Muscle of back (tissue), 13 donors: Measurements from ENCODE around the gene SH2D1B. TPM values are rescaled to one million over a fixed set of nuclear protein-coding genes. Genes with fewer than 3 reads are reported as not detected.
"Not testable (repeated sequence)": the region's sequence is repeated elsewhere in the genome, so short reads cannot be mapped to it uniquely, and the experiment has no call there.

Experiments used
- DNase-seq, 3 donors: peaks; one replicate each; pipeline versions ENCODE4 v3.0.0 to v3.0.0-alpha.2; 2013
- long read RNA-seq, 9 donors: transcript quantifications; one replicate each; lab custom pipeline, GENCODE V29; 2026
- polyA plus RNA-seq, 10 donors: library from polyadenylated mRNA; unstranded; fragments of 120-200 nt; gene quantifications; one replicate each; pipeline ENCODE4 v1.2.1, GENCODE V29; 2013; ENCODE audit not compliant: insufficient read length in 10 of 10

SH2D1B gene, protein sequence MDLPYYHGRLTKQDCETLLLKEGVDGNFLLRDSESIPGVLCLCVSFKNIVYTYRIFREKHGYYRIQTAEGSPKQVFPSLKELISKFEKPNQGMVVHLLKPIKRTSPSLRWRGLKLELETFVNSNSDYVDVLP
- under 1 TPM; 0.18 to 0.45 (median 0.30) TPM for polyA plus RNA-seq
- long read RNA-seq, donor 1 = 0 reads
- long read RNA-seq, donor 2 = 0 reads
- long read RNA-seq, donor 3 = 0 reads
- long read RNA-seq, donor 4 = 0 reads
- long read RNA-seq, donor 5, partial matches to known transcripts = 0 of 1 reads
- long read RNA-seq, donor 5, other reads (novel, unspliced or antisense) = 0 of 1 reads
- long read RNA-seq, donor 6 = 0 reads
- long read RNA-seq, donor 7 = 0 reads
- long read RNA-seq, donor 8 = 0 reads
- long read RNA-seq, donor 9 = 0 reads

DNA sequence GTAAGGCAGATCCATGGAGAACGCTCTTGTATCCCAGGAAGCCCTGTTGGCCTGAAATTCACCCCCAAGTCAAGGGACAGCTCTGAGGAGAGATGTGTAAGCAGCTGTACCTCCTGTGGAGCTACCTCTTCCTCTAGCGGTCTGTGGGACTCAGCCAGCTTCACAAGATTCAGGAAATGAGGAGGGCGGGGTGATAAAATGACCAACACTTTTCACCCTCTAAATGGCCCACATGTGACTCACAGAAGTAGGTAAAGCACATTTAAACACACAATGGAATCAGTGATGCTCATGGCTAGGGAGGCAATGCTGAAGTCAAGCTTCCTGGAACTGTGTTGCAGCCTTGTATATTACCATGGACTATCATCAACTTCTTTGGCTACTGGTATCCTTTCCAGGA, at the start of gene SH2D1B:
Gene SH2D1B, minus strand, starts transcription at position 135 of the 400 bp plus-strand sequence. Its CDS starts 120 bp downstream, at position 15.
- no peak for DNase-seq

DNA sequence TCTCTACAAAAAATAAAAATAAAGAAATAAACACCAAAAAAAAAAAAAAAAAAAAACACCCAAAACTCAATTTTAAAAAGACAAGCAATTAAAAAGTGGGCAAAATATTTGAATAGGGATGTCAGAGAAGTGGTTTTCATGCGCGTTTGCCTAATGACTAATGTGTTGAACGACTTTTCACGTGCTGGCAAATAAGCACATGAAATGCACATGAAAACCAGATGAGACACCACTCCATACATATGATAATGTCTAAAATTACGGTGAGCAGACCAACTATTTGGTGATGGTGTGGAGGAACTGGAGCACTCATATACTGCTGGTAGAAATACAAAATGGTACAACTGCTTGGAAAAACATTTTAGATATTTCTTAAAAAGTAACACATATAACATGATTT, 46.3 kb upstream of the SH2D1B start:
- DNase-seq = no peak

DNA sequence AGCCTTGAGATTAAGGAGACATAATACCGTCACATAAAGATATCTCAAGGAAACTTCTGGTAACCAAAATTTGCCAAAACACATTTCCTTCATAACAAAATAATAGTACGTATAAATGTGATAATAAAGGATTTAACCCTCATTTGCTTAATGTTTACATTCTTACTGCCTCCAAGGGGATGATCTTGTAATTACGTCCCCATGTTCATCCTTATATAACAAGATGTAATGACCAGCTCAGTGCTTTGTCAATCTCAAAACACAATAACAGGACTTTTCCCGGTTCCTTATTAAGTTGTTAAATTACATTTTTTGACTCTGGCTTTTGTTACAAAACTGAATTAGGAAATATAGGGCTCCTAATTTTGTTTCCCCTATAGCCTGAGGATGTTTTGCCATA, 44.4 kb upstream of the SH2D1B start:
- no peak for DNase-seq

DNA sequence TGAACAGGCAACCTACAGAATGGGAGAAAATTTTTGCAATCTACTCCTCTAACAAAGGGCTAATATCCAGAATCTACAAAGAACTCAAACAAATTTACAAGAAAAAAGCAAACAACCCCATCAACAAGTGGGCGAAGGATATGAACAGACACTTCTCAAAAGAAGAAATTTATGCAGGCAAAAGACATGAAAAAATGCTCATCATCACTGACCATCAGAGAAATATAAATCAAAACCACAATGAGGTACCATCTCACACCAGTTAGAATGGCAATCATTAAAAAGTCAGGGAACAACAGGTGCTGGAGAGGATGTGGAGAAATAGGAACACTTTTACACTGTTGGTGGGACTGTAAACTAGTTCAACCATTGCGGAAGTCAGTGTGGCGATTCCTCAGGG, 42.4 kb upstream of the SH2D1B start:
- DNase-seq = not testable (repeated sequence)

DNA sequence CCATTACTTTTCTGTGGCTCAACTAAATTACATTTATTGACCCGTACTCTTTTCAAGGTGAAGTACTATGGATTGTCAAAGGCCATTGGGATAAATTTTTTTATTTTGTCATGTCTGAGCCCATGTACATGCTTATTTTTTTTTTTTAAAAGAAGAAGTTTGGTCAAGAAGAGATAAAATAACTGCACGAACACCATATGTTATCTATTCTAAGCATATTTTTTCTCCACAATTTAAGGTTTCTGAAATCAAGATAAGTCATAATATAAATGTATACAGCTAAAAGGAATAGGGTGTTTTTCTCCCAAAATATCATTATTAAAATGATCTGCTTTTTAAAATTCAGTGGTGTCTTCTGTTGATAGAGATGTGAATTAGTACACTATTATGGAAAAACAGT, 35.0 kb upstream of the SH2D1B start:
- DNase-seq = no peak

DNA sequence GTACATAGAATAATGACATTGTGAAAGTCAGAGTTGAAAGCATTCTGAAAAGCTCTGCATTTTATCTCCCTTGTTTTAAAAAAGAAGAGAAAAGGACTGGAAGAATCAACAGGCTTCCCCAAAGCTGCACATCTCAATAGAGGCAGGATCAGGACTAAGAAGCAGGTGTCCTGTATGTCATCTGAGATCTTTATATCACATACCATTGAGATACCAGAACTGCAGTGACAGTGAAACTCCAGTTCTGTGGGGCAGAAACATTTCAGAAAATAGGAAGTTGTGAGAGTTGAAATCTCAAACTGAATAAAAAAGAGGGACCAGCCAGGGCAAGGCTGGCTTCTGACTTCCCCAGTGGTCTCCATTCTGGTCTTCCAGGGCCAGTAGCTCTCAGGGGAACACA, 33.0 kb upstream of the SH2D1B start:
- no peak for DNase-seq

DNA sequence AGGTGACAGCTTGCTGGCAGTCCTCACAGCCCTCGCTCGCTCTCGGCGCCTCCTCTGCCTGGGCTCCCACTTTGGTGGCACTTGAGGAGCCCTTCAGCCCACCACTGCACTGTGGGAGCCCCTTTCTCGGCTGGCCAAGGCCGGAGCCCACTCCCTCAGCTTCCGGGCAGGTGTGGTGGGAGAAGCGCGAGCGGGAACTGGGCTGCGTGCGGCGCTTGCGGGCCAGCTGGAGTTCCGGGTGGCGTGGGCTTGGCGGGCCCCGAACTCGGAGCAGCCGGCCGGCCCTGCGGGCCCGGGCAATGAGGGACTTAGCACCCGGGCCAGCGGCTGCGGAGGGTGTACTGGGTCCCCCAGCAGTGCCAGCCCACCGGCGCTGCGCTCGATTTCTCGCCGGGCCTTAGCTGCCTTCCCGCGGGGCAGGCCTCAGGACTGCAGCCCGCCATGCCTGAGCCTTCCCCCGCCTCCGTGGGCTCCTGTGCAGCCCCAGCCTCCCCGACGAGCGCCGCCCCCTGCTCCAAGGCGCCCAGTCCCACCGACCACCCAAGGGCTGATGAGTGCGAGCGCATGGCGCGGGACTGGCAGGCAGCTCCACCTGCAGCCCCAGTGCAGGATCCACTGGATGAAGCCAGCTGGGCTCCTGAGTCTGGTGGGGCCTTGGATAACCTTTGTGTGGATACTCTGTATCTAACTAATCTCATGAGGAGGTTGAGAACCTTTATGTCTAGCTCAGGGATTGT, 21.2 kb upstream of the SH2D1B start:
- not testable (repeated sequence) for DNase-seq

DNA sequence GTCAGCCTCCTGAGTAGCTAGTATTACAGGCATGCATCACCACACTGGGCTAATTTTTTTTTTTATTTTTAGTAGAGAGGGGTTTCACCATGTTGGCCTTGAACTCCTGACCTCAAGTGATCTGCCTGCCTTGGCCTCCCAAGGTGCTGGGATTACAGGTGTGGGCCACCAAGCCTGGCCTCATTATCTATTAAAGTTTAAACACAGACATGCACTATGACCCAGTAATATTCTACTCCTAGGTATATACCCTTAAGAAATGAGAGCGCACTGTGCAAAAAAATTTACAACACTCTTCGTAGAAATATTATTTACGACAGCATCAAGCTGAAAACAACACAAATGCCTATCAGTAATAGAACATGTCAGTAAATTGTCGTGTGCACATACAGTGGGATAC, 18.6 kb upstream of the SH2D1B start:
- no peak for DNase-seq

DNA sequence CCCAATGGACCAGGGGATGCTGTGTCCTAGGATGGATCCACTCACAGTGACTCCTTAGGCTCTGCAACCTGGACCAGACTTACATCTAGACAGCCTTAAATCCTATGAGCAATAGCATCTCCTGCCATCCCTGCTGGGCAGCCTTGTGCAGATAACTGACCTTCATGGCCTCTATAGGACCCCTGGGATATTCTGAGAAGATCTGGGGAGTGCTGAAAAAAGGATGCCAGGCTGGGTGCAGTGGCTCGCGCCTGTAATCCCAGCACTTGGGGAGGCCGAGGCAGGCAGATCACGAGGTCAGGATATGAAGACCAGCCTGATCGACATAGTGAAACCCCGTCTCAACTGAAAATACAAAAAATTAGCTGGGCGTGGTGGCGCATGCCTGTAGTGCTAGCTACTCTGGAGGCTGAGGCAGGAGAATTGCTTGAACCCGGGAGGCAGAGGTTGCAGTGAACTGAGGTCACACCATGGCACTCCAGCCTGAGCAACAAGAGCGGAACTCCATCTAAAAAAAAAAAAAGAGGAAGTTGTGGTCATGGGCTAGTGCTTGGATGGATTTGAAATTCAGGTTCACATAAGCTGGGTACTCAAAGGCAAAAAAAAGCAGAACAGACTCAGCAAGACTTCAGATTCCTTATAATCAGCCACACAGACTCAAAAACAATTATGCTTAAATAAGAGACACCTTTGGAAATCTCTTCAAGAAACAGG, 10.9 kb upstream of the SH2D1B start:
- DNase-seq = peak in 1 of 3 donors; percentile 6

DNA sequence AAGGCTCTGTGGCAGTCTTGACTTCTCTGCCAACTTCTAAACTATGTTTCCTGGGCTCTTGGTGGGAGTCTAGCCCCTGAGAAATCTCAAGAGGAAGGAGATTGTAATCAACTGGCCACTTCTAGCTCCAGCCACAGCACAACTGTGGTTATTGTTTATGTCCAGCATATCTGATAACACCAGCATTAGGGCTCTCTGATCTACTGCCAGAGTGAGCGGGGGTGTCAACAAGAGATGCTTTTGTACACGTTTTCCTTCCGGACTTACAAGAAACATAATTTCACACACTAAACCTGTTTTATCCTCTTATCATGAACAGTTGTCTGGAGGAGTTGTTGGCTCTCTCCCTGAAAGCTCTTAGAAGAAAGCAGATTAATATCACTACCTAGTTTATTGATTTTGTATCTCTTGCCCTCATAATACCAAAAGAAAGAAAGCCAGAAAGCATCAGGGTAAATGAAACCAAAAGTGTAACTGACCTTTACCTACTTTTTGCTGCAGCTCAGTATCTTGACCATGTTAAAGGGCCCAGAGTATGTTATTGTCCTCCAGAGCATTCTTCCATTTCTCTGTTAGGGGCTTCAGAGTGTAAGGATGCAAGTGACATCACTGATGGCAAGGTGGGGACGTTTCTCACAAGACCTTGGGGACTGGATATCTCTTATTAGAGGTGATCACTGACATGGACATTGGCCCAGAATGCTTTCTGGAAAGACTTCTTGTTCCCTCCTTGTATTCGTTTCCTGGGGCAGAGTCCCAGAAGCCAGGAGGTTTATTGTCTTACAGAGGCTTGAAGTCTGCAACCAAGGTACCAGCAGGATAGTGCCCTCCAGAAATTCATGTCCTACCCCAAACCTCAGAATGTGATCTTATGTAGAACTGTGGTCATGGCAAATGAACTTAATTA, 9.6 kb upstream of the SH2D1B start:
- DNase-seq = no peak

DNA sequence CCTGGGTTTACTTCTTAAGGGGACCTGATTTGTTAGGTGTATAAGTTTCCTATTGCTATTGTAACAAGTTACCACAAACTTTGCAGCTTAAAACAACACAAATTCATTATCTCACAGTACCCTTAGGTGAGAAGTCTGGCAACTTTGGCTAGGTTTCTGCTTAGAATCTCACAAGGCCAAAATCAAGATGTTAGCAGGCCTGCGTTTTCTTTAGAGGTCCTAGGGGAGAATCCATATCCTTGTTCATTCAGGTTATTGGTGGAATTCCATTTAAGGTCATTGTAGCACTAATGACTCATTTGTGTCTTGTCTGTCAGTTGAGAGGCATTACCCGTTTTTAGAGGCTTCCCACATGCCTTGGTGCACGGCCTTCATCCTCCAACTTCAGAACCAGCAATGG, 8.2 kb upstream of the SH2D1B start:
- no peak for DNase-seq

DNA sequence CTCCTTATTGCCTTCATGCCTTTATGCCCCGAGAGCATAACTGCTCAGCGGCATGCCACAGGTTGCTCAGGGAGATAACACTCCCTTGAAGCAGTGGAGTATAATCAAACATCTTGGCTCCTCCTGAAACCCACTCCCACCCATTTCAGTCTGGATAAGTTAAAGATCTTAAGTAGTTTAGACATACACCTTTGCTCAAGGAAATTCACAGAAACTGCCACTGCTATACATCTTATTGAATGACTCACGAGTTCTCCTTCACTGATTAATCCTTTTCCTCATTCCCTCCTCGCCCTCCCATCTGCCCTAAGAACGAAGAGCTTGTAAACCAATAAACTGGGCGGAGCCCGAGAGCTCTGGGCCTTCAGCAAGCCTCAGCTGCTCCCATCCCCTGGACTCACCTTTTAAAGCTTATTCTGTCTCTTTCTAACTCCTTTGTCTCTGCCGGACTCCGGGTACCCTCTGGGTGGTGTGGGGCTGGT, 7.6 kb upstream of the SH2D1B start:
- DNase-seq = not testable (repeated sequence)

DNA sequence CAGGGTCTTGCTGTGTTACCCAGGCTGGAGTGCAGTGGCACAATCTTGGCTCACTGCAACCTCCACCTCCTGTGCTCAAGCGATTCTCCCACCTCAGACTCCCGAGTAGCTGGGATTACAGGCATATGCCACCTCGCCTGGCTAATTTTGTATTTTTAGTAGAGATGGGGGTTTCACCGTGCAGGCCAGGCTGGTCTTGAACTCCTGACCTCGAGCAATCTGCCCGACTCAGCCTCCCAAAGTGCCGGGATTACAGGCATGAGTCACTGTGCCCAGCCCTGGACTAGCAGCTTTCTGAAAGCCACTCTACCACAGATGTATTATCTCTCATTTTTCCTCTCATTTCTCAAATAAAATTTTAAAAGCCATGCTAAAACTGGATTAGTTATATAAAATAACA, 6.6 kb upstream of the SH2D1B start:
- not testable (repeated sequence) for DNase-seq

DNA sequence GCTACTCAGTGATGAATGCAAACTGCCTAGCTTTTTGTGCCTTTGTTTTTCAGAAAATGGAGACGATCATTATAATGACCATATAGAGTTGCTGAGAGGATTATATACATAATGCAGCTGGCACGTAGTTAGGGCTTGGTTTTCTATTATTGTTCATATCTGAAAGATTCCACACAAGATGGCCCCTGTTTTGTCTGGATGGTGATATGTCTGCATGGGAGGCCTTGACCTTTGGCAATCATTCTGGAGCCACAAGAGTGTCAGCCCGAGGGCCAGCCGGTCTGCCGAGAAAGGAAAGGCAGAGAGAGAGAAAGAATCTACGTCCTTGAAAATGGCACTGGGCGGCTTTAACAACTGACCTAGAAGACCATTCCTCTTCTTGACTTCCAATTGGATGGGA, 5.7 kb upstream of the SH2D1B start:
- no peak for DNase-seq

DNA sequence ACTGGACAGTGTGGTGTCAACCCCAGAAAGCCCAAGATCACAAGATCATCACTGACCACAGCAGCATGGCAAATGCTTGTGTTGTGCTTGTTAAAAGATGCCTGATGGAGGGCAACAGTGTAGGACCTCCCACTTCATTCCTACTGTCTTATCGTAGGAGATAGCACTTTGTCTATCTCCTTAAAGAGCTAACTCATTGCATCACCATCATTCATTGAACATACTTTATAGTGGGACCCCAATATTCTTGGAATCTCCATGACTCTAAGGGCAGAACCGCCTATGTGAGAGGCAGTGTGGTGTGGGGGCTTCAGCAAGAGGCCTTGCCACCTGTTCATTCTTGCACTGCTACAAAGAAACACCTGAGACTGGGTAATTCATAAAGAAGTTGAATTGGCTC, 5.0 kb upstream of the SH2D1B start:
- DNase-seq = no peak

DNA sequence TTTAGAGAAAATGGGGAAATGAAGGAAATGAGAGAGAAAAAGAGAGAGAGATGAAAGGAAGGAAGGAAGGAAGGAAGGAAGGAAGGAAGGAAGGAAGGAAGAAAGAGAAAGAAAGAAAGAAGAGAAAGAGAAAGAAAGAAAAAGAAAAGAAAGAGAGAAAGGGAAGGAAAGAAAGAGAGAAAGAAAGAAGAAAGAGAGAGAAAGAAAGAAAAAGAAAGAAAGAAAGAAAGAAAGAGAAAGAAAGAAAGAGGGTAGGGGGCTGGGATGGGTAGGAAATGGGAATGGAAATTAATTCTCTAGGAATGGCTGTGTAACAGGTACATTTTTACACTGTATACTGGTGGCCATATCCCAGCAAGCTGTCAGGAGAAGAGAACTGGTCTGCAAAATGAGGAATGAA, 4.3 kb upstream of the SH2D1B start:
- no peak for DNase-seq

DNA sequence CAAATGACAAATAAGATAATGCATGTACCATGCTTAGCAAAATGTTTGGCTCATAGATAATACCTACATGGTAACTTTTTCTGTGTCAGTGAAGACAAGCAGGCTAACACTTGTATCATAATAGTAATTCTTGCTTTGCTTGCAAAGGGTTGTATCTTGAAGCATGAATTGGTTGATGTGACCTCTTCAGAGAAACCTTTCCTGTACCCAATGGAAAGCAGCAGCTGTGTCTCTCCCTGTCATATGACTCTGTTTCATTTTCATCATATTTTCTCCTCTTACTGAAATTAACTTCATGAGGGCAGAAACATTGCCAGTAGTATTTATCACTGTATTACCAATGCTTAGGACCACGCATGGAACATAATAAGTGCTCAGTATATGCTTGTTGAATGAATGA, 4.4 kb downstream of the SH2D1B start:
- DNase-seq = no peak

DNA sequence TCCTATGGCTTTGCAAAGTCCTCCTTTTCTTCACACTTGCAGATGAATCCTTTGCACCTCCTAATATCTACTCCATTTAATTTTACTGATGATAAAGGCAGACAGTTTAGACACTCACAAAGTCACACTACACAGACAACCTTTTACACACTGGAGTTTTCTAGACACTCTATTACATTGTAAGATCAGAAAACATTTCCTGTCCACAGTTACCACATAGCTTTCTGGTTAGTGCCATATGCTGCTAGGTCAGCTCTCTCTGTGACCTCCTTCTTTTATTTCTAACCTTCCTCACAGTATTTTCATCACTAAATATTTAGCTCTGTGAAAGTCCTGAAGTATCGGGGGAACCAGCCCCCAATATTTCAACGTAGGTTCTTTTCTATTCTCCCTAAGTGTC, 5.1 kb downstream of the SH2D1B start:
- DNase-seq = no peak

DNA sequence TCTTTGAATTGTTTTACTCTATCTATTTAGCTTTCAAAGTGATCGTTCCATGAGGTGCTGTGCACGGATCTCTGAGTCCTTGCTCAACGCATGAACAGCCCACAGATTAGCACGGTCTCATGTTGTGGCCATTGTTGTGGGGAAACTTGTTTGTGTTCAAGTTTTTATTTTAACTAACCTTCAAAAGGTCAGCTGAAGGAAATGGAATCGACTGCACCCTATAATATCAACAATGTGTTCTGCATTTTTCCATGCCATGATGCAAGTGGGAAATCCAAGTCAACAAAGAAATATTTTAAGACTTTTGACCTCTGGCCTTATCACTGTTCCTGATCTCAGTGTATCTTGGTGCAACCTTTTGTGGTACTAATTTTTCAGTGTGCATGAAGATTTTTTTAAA, 6.1 kb downstream of the SH2D1B start:
- no peak for DNase-seq

DNA sequence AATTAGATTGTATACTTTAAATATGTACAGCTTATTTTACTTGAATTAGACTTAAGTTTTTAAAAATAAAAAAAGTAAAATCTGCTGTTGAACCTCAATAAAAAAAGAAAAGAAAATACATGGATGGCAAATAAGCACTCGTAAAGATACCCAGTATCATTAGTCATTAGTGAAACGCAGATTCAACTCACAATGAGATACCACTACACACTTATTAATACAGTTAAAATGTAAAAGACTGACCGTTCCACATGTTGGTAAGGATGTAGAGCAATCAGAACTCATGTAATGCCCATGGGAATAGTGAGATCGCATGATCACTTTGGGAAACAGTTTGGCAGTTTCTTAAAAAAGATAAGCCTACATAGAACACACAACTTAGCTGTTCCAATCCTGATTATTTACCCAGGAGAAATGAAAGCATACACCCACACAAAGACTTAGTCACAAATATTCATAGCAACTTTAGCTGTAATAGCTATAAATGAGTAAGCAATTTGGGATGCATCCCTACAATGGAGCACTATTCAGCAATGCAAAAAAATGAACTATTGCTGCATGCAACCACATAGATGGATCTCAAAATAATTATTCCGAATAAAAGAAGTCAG, 7.3 kb downstream of the SH2D1B start:
- DNase-seq = peak in 1 of 3 donors; percentile 10

DNA sequence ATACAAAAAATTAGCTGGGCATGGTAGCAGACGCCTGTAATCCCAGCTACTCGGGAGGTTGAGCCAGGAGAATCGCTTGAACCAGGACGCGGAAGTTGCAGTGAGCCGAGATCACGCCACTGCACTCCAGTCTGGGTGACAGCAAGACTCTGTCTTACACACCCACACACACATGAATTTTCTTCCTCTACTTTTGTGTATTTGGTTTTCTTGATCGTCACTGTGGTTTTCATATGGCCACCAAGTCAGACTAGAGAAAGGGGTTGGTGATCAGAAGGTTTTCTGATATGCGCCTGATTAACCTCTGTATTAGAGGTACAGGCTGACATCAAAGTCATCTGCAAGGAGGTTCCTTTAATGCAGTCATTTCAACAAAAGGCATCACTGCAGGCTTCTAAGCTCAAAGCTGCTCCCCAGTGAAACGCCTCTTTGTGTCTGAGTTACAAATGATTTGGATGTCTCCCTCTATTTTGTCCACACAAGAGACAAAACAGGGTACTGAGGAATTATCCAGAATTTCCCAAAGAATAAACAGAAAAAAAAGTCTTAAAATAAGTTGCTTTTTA, 11.1 kb downstream of the SH2D1B start:
- no peak for DNase-seq
